SH-SY5Y (cell line): Measurements from ENCODE around the gene GNLY.

Experiments
- GATA2 ChIP-seq: IDR thresholded peaks from 2 replicates; pipeline ENCODE4 v1.6.1; 2011; ENCODE audit warnings: mild to moderate bottlenecking, low read depth, low read length
- GATA3 ChIP-seq: IDR thresholded peaks from 2 replicates; pipeline ENCODE4 v1.6.1; 2011; ENCODE audit warnings: low read depth, mild to moderate bottlenecking, low read length, moderate library complexity

DNA sequence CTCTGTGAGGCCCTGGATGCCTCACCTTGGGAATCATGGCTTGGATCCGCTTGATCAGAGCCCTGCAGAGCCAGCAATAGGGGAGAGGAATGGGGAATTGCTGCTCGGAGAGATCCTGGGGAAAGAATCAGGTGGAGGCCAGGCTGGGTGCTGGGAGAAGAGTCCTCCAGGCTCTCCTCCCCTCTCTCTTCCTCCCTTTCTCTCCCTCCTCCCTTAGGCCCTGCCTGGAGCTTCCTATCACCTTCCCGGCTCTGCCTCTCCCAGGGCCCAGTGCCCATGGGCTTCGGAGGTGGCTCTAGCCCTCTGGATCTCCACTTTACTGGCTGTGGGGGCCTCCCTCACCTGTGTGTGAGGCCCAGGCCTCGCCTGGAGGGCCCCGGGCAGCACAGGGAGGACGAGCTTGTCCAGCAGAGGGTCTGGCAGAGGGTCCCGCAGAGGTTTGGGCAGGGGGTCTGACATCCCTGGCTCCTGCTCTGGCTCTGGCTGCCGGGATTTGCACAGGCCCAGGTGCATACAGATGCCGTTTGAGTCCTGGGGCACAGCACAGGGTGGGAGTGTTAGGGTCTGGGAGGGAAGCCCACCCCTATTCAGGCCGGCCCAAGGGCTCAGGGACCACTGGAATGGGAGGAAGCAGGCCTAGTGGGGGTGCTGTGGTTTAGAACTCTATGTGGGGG, 28.8 kb upstream of the GNLY start:
- TF ChIP-seq GATA2 = no peak
- TF ChIP-seq GATA3 = no peak
